Cardiac septum (tissue), 1 donor: ENCODE measurements around the gene MROH2A. TPM values are rescaled to one million over a fixed set of nuclear protein-coding genes. Genes with fewer than 3 reads are reported as not detected.

ENCODE experiments used
- DNase-seq: peaks from one replicate; pipeline ENCODE4 v3.0.0-alpha.2; 2020; ENCODE audit warnings: low spot score
- intact Hi-C: fragments of 100-400 bp; cut with DNase I; formaldehyde crosslinking; loops from one replicate; pipeline ENCODE4 v1.14.0; 2022
- total RNA-seq: library from RNA; stranded (reverse); fragmentation: NEBNext Ultra II Directional; extraction: Animal tissue kit (Norgen Biotek cat#: 25700); gene quantifications from one replicate; pipeline ENCODE4 v1.2.1, GENCODE V29; 2021
- donor health status: DM: no; HTN: no; CAD: no.

MROH2A gene
- total RNA-seq, 1 donor from 2014 or later: not detected

- intact Hi-C loops: no loop called here
- DNase-seq: no peak
Measured at GRCh38 chr2:233760043-233760442, 18.1 kb upstream of the MROH2A start, which contains the start of gene UGT1A1. UGT1A1 (plus strand) TSS chr2:233760270; CDS start chr2:233760288, 18 bp downstream.

- DNase-seq: no peak
- intact Hi-C loops: no loop called here
Measured at GRCh38 chr2:233761040-233761769, 16.9 kb upstream of the MROH2A start.

DNA sequence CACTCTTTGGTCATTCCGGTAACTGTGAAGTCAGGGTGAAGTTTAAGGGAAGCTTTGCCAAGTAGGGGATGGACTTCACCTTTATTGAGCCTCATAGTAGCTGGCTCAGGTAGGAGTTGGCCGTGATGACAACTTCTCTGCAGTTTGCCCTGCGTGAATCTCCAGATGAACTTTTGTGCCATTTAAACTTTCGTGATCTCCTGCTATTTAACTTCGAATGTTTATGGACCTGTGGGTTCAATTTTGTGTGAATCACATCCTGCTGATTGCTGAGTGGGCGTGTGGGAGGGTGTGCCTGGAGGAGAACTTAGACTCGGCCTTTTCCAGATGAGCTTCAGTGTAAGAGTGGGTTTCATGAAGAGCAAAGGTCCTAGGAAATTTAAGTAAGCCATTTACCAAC, 13.9 kb upstream of the MROH2A start:
- DNase-seq: no peak
- intact Hi-C loops: no loop called here

- DNase-seq: no peak
- intact Hi-C loops: no loop called here
Measured at GRCh38 chr2:233764761-233765160, 13.4 kb upstream of the MROH2A start.

DNA sequence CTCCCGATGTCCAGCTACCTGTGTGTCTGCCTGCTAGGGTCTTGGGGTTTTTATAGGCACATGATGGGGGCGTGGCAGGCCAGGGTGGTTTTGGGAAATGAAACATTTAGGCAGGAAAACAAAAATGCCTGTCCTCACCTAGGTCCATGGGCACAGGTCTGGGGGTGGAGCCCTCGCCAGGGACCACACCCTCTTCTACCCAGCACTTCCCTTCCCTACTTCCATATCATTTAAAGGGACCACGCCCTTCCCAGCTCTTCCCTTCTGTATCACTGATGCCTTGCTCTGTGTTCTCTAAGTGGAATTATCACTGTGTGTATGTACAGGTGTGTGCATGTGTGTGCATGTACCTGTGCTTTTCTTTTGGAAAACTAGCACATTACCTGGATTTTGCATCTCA, 11.7 kb upstream of the MROH2A start:
- DNase-seq: no peak
- intact Hi-C loops: no loop called here

GRCh38 chr2:233768076-233768475, 10.1 kb upstream of the MROH2A start:
- DNase-seq: no peak
- intact Hi-C loops: no loop called here

DNA sequence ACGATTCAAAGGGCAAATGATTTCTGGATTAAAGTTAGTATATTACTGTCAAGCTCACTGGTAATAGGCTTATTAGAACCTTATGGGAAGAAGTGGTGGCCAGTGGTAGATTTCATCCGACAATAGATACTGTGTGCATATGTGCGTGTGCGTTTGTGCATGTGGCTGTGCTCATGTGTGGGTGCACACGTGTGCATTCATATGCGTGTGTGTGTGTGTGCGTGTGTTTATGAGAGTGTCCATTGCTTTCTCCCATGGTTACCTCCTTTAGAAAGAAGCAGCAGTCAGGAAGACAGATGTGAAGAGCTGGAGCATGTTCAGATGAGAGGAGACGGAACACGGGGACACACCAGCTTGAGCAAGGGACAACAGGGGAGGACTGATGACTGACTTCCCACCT, 8.9 kb upstream of the MROH2A start:
- DNase-seq: no peak
- intact Hi-C loops: no loop called here

DNA sequence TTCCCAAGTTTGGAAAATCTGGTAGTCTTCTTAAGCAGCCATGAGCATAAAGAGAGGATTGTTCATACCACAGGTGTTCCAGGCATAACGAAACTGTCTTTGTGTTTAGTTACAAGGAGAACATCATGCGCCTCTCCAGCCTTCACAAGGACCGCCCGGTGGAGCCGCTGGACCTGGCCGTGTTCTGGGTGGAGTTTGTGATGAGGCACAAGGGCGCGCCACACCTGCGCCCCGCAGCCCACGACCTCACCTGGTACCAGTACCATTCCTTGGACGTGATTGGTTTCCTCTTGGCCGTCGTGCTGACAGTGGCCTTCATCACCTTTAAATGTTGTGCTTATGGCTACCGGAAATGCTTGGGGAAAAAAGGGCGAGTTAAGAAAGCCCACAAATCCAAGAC, 6.0 kb upstream of the MROH2A start:
- DNase-seq: no peak
- intact Hi-C loops: no loop called here

DNA sequence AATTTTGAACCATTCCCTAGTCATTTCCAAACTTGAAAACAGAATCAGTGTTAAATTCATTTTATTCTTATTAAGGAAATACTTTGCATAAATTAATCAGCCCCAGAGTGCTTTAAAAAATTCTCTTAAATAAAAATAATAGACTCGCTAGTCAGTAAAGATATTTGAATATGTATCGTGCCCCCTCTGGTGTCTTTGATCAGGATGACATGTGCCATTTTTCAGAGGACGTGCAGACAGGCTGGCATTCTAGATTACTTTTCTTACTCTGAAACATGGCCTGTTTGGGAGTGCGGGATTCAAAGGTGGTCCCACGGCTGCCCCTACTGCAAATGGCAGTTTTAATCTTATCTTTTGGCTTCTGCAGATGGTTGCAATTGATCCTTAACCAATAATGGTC, 5.5 kb upstream of the MROH2A start:
- intact Hi-C loops: no loop called here
- DNase-seq: no peak

- intact Hi-C loops: no loop called here
- no peak for DNase-seq
Measured at GRCh38 chr2:233773854-233774253, 4.3 kb upstream of the MROH2A start.

GRCh38 chr2:233775414-233775813, 2.7 kb upstream of the MROH2A start:
- intact Hi-C loops: no loop called here
- no peak for DNase-seq

DNA sequence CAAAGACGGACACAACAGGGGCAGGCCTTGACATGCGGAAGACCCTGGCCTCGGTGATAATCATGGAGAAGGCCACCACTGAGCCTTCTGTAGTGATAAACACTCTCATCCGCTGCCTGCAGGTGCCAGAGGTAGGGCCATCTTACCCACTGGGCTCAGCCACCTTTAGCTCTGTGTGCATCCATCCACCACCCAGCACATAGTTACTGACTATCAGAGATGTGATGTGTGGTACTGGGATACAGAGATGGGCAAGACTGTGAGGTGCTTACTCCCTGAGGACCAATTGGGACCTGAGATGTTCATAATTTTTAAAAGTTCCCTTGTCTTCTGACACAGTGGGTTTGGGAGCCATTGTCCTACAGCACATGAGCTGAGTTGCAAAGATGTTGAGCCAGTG, 1.6 kb downstream of the MROH2A start:
- DNase-seq: no peak
- intact Hi-C loops: no loop called here

GRCh38 chr2:233780771-233781170, 2.6 kb downstream of the MROH2A start:
- no peak for DNase-seq
- intact Hi-C loops: no loop called here

DNA sequence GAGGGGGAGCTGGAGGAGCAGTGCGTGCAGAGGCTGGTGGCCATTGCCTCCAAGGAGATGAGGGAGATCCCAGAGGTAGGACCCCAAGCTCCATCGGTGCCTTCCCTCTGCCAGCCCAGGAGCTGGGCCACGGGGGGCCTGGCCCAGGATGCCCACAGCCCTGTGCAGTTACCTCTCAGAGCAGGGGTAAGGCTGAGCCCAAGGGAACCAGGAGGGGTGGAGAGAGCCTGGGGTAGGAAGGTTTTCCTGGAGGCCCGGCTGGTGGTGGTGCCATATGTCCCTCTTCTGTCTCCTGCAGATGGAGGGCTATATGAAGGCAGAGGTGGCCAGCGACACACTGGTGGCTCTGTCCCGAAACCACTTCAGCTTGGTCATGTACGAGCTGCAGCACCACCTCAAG, 11.4 kb downstream of the MROH2A start:
- intact Hi-C loops: no loop called here
- DNase-seq: no peak

DNA sequence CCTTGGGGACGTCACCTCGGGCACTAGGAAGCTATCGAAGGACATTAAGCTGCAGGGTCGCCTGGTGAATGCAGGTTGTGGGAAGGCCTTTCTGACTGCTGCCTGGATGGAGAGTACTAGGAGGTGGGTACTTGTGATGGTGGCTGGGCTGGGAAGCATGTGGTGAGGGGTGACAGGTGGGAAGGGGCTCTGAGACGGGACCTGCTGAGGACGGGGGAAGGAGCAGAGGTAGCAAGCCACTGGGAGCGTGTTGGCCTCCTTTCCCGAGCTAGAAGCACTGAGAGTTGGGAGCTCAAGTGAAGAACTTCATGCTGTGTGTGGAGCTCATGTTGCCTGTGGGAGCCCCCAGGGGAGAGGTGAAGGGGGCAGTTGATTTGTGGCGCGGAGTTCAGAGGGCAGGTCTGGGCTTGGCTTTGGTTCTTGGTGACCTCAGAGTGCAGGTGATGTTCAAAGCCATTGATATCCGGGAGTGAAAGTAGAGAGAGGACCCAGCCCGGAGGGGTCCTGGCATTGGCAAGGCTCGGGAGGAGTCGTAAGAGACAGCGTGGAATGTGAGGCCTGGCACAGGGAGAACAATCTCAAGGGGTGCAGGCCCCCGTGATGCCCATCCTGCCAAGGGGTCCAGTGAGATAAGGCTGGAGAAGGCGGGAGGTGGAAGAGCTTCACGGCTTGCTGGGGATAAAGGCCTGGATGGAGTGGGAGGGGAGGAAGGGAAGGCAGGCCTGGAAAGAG, 13.2 kb downstream of the MROH2A start:
- intact Hi-C loops: no loop called here
- no peak for DNase-seq

GRCh38 chr2:233791883-233792329, 13.8 kb downstream of the MROH2A start:
- intact Hi-C loops: no loop called here
- DNase-seq: no peak

DNA sequence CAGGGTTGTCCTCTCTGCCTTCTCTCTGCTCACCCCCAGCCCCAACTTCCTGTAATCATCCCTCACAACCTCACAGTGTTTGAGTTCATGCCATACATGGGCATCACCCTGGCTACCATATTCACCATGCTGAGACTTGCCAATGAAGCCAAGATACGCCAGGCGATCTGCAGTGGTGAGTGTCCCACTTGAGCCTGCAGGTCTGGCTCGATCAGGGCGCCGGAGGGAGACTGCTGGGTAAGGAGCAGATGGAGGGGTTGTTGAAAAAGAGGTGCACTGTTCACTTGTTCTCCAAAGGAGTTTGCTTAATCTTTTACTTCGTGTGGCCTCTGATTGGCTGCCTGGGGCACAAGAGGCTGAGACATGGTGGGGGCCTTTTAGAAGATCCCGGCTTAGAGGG, 14.6 kb downstream of the MROH2A start:
- DNase-seq: no peak
- intact Hi-C loops: no loop called here

DNA sequence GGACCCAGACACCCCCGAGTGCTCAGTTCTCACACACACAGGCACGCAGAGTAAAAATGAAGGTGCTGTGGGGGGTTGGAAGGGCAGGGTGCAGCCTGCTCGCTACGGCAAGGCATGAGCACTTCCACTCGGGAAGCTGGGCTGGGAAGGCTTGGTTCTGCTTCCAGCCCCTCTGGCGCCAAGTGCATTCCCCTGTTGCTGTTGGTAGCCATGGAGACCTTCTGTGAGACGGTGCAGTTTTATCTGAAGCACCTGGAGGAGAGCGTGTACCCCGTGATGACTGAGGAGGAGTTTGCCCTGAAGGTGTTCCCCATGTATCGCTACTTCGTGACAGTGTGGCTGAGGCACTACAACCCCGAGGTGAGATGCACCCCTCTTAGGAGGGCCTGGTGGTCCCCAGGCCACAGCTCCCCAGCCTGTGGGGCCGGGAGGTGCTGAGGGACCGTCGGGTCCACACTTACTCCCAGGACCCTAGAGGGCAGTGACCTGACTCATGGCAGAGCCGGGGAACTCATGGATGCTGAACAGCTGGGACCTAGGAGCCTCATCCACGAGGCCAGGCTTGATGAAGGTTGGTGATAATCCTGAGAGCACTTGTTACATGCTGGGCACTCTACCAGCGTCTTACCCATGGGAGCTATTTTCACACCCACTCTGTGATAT, 15.5 kb downstream of the MROH2A start:
- DNase-seq: no peak
- intact Hi-C loops: no loop called here

DNA sequence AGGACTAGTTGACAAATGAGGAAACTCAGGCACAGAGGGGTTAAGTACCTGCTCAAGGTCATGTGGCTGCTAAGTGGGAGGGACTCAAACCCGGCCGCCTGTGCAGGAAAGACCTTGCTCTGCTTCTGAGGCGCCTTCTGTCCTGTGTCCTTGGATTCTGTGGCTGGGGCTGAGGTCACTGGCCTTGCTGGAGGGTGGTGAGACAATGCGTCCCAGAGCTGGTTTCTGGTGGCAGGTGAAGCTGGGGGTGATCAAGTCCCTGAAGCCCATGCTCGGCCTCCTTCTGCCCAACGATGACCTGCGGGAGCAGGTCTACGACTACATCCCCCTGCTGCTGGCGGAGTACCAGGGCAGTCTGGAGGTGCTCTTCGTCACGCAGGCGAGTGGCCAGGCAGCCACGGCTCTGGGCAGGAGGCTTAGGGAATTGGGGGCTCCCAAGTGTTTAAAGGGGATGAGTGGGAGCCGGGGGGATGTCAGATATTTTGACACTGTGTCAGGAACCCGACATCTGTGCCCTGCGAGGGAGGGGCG, 16.1 kb downstream of the MROH2A start:
- intact Hi-C loops: no loop called here
- no peak for DNase-seq

DNA sequence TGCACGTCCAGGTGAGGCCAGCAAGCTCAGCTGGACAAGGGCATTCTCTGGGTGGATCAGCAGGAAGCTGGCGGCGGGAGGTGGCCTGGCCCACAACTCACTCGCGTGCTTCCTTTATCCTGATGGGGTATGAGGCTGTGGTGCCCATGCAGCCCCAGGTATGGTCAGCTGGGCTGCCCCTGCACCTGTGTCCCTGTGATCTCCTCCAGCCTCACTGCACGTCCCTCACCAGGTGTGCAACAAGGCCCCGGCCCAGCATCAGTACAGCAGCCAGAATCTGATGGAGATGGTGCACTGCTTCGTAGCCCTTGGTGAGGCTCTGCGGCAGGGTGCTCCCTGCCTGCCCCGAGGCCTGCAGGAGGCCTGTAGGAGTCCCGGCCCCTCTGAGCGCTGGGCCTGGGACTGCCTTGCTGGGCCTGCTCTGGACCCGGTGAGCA, 17.6 kb downstream of the MROH2A start:
- no peak for DNase-seq
- intact Hi-C loops: no loop called here
